GM21367 (cell line): ENCODE measurements around the gene KCTD18.
A peak's percentile ranks its signal among the peaks of the same experiment; 100 is the strongest.

Experiments
- ATAC-seq: cut with Tn5 transposase; IDR thresholded peaks from one replicate; pipeline ENCODE4 v1.9.1; 2021; ENCODE audit not compliant: unreplicated experiment

Gene KCTD18

DNA sequence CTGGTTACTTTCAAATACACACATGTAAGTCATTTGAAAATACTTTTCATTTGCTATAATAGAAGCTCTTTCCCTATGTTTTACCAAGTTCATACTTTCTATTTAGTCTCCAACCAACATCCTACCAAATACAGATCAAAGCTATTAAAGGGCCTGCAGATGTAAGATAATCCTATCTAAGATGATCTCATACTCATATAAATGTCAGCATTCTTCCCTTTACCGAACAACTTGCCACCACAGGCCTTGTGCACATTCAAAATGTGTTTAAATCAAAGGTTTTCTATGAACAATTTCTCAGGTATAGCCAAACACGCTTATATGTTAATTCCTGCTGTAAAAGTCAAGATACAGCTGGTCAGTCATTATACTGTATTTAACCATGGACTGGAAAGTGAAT lies 23.3 kb downstream of the KCTD18 start:
- no peak for ATAC-seq

DNA sequence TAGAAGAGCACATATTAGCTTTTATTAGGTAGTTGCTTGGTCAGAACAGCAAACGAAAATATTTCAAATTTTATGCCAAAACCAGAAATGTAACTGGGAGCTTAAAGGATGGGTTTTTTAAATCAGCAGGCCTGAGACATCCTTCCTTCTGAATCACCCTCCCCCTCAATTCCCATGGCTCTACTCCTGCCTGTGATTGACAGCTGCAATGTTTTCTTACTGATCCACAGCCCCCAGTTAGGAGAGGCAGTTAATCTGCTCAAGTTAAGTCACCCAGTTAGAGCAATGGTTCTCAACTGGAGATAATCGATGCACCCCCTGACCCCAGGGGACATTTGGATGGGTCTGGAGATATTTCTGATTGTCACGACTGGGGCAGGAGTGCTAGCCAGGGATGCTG lies 24.9 kb downstream of the KCTD18 start:
- no peak for ATAC-seq

DNA sequence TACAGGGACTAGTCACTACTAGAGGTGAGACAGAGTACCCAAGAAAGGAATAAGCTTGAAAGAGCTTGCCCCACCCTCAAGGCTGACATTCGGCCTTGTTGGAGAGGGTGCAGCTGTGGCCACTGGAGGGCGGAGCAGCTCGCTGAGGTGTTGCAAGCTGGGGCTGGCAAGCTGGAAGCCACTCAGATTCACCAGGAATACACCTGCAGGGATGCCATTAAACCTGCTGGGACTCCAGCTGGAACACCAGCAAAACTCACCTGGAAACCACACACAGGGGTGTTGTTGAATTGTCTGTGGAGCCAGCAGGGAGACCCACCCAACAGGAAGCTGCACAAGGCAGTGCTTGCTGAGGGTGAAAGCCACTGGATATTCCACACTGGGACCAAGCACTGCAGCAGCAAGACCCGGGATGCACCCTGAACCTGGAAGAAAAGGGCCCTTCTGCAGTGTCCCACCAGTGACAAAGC lies 26.1 kb downstream of the KCTD18 start:
- ATAC-seq = peak; percentile 44

DNA sequence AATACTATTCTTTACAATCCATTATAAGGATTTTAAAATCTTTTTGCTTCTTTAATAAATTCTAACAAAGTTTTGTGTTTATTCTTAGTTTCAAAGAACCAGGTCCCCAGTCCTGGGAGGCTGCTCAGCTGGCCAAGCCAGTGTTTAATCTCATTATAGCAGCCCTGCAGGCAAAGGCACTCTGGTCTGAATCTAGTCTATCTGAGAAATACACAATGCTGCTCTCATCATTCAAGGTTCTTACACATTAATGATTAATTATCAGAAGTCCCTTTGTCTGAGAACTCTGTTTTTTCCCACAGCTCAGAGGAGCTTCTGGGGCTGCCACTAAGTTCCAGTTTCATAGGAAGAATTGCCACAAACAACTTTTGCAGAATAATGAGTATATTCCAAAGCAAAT lies 27.7 kb downstream of the KCTD18 start:
- ATAC-seq = peak; percentile 39

DNA sequence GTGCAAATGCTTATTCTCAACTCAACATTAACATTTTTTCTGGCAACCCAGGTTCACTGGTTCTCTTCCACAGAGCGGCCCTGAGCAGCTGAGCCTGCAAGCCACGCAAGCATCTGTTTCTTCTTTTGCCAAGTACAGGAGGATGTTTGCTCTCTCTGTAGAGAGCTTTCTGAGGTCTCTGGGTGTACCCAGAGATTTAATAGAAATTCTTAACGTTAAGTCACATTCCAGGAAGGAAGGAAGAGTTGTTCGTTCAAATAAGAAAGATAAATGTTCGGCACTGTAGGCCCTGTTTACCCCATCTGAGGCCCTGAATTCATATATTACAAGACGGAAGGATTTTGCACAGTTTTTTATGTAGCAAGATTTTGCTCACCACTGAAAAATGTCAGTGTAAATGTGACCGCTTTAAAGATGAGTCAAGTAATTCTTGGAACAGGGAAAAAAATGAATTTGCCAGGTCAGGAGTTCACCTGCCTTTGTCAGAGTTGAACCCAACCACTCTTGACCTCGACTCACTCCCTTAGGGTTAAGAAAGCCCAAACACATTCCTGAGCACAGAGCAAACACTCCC lies 30.1 kb downstream of the KCTD18 start:
- ATAC-seq = no peak

DNA sequence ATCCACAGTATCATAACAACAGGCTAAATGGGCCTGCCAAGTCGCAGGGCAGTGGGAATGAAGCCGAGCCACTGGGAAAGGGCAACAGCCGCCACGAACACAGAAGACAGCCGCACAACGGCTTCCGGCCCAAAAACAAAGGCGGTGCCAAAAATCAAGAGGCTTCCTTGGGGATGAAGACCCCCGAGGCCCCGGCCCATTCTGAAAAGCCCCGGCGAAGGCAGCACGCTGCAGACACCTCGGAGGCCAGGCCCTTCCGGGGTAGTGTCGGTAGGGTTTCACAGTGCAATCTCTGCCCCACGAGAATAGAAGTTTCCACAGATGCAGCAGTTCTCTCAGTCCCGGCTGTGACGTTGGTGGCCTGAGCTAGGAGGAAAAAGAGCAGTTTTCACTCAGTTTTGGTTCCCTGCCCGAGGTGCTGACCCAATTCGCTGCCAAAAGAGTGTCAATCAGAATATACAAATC lies 32.2 kb downstream of the KCTD18 start:
- ATAC-seq = no peak

DNA sequence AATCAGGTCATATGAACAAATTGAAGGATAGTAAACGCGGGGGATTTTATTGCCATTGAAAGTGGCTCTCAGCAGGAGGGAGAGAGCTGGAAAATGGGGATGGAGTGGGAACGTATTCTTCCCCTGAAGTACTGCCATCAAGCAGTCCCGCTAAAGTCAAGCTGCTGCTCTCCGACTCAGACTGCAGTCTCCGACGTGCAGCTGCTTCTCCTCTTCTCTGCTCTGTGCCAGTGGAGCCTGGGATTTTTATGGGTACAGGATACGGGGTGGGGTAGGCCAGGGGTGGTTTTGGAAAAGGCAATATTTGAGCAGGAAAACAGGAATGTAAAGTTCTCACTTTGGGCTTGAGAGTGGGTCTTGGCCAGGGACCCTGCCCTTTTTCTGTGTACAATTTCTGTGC lies 33.0 kb downstream of the KCTD18 start:
- ATAC-seq = no peak

DNA sequence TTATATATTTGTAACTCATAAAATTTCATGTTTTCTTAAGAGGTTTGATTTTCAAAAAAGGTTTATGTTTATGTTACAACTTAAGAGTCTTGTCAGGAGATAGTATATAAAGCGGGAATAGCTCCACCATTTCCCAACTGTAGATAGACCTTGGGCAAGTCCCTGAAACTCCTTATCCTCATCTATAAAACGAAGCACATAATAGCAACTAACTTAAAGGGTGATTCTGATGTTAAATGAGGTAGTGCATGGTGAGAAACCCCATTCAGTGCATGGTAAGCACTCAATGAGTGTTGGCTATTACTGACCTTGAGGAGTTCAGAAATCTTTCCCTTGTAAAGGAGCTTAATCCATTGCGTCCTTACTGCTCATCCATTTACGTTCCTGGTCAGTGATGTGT lies 34.1 kb downstream of the KCTD18 start:
- ATAC-seq = no peak

DNA sequence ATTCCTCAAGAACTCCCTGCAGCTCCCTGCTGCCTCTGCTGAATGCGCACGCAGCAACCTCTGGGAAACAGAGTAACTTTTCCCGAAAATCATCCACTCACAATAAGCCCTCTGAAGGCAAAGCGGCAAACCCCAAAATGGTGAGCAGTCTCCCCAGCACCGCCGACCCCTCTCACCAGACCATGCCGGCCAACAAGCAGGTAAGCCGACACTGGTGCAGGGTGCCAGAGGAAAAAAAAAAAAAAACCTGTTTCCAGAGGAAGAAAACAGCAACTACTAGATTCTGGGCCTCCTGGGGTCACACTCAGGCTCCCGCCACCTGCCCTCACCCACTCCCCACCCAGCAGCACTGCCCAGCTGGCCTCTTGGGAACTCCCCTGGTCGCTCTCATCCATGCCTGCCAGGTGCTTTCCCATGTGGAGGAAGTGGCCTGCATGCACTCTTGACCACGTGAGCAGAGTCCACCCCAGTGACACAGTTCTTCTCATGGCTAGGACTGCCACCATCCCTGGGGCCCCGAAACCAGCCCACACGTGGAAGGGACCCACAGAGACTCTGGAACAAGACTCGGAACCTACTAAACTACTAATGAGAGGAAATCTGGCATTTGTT lies 36.9 kb downstream of the KCTD18 start:
- no peak for ATAC-seq

DNA sequence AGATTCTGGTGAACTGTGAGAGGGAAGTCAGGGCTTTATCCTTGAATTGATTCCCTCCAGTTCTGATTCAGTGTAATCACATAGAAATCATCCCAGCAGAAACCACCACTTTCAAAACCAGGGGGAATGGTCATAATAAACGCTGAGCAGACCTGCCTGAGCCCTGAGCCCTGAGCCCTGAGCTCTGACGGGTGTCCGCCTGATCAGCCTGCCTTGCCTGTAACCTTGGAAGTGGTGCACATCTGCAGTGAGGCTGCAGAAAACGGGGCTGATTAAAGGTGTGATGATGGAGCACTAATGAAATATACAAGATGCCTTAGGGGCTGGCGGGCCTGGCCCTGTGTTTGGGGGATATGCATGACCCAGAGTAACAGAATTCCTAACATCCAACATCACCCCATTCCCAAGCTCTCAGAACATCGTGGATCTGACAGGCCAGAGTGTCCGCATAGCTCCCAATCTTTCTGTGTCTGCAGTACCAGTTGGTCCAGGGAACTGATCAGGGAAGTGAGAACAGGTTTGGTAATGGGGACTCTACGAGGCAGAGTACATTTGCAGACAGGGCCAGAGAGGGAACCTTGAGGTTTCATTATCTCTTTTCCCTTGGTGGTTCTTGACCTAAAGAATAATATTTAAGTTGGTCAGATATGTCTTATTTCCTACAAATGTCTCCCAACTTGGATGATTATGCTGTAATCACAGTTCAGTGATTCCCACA lies 37.8 kb downstream of the KCTD18 start:
- peak; percentile 3 for ATAC-seq

DNA sequence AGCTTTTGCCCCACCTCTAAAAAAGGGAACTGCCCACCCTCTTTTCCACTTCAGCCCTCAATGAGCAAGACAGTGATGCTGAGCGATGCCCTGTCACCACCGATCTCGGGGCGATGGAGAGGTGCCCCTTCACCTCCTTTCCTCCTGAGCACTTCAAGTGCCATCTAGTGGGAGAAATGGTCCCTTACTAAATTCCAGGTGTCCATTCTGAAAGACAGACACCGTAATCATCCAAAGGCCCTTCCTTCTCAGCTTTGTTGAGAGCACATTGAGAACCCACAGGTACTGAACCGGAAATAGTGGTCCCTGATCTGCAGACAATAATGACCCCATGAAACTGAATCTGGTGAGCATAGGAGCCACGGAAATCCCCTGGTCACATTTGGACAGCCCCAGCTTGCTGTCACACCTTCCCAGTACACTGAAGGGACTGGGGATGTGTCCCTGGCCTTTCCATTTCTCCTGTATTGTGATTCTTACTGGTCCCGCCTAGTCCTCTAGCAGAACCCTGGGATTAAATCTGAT lies 38.5 kb downstream of the KCTD18 start:
- peak; percentile 60 for ATAC-seq

DNA sequence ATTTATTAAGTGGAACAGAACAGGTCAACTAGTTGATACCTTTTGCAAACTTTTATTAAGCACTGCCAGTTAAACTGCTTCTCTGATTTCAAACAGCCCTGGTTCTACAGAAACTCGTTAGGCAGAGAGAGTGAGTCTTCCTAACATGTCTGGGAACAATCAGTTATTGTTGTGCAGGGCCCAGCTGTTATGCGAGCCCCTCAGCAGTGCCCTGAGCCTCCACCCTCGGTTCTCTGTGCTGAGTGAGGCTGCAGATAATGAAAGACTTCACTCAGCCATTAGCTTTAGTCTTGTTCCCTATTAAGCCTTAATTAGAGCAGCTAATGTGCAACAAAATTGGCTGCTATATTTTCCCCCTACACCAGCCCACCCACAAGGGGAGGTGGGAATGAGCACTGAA lies 39.6 kb downstream of the KCTD18 start:
- no peak for ATAC-seq

DNA sequence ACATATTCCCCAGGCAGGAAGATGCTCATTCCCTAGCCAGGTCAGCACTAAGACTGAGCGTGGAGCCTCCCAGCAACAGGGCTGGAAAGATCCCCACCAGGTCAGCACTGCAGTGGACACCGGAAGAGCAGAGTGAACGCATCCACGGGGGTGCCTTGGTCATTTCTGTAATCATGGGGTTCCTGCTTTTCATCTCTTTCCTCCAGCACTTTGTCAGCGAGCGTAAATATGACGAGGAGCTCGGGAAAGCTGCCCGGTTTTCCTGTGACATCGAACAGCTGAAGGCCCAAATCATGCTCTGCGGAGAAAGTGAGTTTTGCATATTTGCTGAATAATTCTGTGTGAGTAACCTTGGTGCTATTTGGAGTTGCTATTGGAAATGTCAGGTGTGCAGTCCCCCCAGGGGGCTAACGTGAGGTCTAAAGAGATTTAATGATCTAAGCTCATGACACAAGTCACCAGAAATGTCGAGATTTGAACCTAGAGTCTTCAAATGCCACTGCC lies 40.1 kb downstream of the KCTD18 start:
- no peak for ATAC-seq

DNA sequence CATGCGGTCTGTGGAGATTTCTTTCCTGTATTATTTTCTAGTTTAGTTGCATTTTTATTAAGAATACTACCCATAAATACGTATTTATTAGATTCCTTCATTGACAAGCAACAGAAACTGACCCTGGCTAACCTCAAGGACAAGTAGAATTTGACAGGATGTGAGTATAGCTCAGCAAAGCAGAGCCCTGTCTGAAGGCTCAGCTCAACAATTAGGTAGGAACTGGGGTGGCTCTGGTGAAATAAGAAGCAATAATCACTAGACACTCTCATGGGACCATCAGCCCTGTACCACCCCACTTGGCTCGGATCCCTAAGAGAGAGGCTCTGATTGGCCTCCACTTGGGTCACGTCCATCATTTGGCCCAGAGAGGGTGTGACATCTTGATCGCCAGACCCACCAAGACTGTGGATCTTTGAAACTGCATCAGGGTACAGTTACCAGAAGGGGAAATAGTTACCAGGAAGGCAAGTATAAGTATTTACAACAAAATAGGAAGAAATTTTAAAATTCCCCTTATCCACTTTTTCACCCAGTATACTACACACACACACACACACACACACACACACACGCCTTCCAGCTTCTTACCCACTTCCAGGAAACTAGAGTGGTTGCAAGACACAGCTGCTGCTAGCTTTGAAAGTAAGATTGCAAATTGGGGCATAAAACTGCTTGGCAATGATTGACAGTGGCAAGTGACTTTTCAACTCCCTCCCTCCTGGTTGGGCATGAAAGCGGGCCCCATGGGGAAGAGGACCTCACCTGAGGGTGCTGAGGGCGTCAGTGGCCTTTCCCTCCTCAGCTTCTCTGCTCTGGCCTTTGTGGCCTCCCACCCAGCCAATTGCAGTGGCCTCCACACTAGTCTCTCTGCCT lies 41.8 kb downstream of the KCTD18 start:
- no peak for ATAC-seq

DNA sequence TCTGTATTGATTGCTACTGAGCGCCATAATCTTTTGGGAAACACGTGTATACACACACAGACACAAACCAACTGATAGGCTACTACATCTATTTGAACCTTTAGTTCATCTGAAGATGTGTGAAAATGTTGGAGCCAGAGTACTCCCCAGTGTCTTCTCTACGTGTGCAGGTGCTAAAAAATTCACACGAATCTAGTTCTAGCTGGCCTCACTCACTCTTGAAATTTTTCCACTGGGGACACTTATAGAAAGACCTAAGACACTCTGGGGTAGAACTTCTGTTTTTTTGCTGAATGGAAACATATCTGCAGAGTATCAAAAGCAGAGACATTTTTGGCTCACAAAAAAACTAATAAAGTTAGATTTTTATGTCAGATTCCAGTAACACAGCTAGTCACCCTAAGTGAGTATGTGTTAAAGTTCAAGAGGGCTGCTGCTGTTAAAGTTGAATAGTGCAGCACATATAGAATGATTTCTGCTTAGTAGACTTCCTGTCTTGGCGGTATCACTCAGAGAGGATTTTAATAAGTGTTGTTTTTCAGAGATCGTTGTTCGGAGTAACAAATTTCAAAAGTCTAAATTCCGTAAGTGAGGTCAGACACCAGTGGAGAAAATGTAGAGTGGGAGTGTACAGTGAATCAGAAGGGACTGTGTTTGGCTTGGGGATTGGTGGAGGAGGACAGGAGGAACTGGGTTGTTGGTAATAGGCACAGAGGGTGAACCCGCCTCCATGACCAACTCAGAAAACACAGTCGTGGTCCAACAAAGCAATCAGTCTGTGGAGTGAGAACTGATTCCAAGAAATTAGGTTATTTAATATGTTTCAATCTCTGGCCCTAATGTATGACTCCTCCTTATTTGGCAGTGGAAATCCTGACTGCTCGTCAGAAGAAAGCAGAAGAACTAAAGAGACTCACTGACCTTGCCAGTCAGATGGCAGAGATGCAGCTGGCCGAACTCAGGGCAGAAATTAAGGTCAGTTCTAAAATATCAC lies 43.1 kb downstream of the KCTD18 start:
- no peak for ATAC-seq

DNA sequence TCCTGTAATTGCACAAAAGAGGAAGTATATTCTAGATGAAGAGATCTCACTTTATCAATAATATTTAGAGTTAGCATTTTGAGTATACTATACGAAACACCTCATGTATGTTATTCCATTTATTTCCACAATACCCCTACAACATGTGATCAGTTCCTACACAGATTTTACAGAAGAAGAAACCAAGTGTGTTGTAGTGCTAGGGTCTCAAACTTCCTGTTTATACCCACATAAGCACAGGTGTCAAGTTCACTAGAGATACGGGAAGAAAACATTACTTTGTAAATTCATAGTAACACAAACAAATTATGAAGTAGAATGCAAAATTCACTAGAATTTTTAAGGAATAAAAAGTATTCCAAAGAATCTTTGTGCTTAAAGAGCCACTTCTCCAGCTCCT lies 46.4 kb downstream of the KCTD18 start:
- ATAC-seq = no peak

DNA sequence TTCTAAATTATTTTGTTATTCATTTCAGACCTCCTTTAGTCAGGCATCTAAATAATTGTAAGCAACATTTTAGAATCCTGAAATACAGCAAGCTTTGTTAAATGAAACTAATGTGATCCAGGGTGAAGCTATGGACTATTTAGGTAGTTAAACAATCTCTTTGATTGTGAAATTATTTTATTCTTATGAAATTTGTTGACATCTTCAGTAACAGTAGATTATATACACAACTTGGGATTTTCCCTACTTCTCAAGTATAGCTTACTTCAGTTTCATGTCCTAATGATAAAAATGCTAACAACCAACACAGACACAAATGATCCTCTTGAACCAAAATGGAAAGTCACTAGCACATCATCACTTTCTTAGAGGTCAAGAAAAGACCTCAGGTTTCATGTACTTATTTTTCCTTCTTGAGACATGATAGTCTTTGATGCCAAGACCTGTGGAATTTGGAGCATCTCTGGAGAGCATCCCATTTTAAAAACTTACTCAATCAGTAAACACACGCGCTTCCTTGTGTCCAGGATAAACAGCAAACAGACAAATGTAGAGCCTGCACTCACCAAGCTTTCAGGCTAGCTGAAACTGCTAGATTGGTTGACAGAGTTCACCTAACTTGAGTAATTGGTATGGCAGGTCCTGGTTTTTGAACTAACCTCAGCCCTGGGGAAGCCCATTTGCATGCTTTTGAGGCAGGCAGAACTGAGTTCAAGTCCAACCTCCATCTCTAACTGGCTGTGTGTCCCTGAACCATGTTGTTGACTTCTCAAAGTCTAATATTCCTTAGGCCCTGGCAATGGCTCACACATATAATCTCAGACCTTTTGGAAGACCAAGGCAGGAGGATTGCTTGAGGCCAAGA lies 47.8 kb downstream of the KCTD18 start:
- no peak for ATAC-seq

DNA sequence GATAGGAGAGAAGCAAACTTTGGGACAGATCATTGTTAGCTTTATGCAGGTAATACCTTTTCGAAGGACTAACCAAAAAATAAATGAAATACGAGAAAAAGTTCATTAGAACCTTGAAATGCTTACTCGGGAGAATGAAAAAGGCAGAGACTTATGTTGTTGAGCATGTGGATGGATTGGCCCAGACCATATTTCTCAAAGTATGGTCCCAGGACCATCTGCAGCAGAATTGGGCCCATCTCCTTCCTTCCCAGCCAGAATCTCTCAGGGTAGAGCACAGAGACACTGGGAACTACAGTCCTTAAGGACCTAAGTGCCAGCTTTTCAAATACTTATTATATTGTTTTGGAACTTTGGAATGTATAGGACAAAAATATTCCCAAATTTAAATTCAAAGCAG lies 50.8 kb downstream of the KCTD18 start:
- no peak for ATAC-seq

DNA sequence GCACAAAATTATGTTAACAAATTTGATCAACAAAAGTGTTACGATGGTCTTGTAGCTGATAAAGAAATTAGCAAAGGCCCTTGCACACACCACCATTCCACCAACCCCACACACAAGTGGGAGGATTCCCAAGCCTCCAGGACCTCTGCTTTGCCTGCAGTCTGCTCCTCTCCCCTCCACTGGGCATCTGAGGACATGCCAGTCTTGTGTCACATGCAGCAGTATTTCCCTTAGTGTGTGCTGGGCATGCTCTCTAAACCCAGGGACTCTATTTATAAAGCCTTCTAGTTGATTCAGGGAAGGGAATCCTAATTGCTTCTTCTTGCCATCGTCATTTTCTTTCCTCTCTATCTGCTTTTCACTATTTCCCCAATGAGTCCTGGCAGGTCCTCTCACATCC lies 53.3 kb downstream of the KCTD18 start:
- ATAC-seq = no peak
